H1 (cell line): Measurements from ENCODE around the gene MYL6. TPM values are rescaled to one million over a fixed set of nuclear protein-coding genes. Genes with fewer than 3 reads are reported as not detected.

Experiments used
- CTCF ChIA-PET: fragments of 300-600 bp; sonication (Branson Sonifier 250); formaldehyde crosslinking; loops from one replicate; lab custom pipeline; 2021; ENCODE audit not compliant: partially characterized antibody; lab: Charles Lee
- POLR2A ChIA-PET: fragments of 300-600 bp; sonication (Branson Sonifier 250); formaldehyde crosslinking; loops from one replicate; lab custom pipeline; 2021; ENCODE audit warnings: inconsistent platforms; ENCODE audit not compliant: partially characterized antibody; lab: Charles Lee
- DNase-seq, 2 experiments: peaks; one replicate each; pipeline versions ENCODE4 v3.0.0 to v3.0.0-alpha.2; 2010 to 2022; ENCODE audit warnings: low spot score in 2 of 2, low read depth in 1 of 2, mixed read lengths in 1 of 2
- FAIRE-seq: peaks from 2 replicates; lab custom pipeline; 2011; peaks lifted over from hg19 to GRCh38; lab: Jason Lieb, UNC
- H2AFZ ChIP-seq: 2 replicates; pipeline ENCODE4 v1.8.1; 2012; ENCODE audit warnings: low read length, inconsistent platforms
- H2AK5ac ChIP-seq: 2 replicates; pipeline ENCODE4 v1.6.1; 2013; ENCODE audit warnings: low read depth, low read length
- H2BK120ac ChIP-seq: replicated peaks from 2 replicates; pipeline ENCODE3; 2013; ENCODE audit warnings: low read depth, low read length, inconsistent platforms
- H2BK12ac ChIP-seq: 2 replicates; pipeline ENCODE4 v1.6.1; 2013; ENCODE audit warnings: low read depth, low read length
- H2BK15ac ChIP-seq: 2 replicates; pipeline ENCODE4 v1.6.1; 2013; ENCODE audit warnings: low read length
- H2BK20ac ChIP-seq: 2 replicates; pipeline ENCODE4 v1.6.1; 2013; ENCODE audit warnings: low read length
- H2BK5ac ChIP-seq: 2 replicates; pipeline ENCODE4 v1.6.1; 2013; ENCODE audit warnings: low read depth, low read length
- H3K14ac ChIP-seq: 2 replicates; pipeline ENCODE4 v1.6.1; 2013; ENCODE audit warnings: inconsistent platforms; ENCODE audit not compliant: insufficient read length
- H3K18ac ChIP-seq: 2 replicates; pipeline ENCODE4 v1.6.1; 2013; ENCODE audit warnings: low read length; ENCODE audit errors: extremely low read depth
- H3K23ac ChIP-seq: 2 replicates; pipeline ENCODE4 v1.6.1; 2013; ENCODE audit warnings: inconsistent platforms; ENCODE audit not compliant: insufficient read length
- H3K23me2 ChIP-seq: 2 replicates; pipeline ENCODE4 v1.6.1; 2013; ENCODE audit warnings: low read depth, low read length
- H3K27ac ChIP-seq: 2 replicates; pipeline ENCODE4 v1.6.1; 2011; ENCODE audit warnings: low read depth, low read length, inconsistent platforms
- H3K27me3 ChIP-seq, 4 experiments: replicated peaks in 1 of 4; 1 replicate in 1 of 4; 2 replicates in 3 of 4; pipeline versions ENCODE4 v1.6.1 to v1.8.1; 2011 to 2013; ENCODE audit warnings: low read length in 3 of 4, mild to moderate bottlenecking in 3 of 4, inconsistent platforms in 2 of 4, mixed read lengths in 2 of 4, moderate library complexity in 1 of 4; ENCODE audit not compliant: control insufficient read depth in 3 of 4, insufficient read depth in 3 of 4; ENCODE audit errors: extremely low read depth in 1 of 4
- H3K36me3 ChIP-seq, 4 experiments: 2 replicates each; pipeline versions ENCODE4 v1.6.1 to v1.8.1; 2011 to 2013; ENCODE audit warnings: mild to moderate bottlenecking in 4 of 4, low read length in 3 of 4, moderate library complexity in 2 of 4, control low read depth in 1 of 4, inconsistent platforms in 1 of 4; ENCODE audit not compliant: insufficient read depth in 4 of 4, control insufficient read depth in 2 of 4
- H3K4ac ChIP-seq: replicated peaks from 2 replicates; pipeline ENCODE3; 2013; ENCODE audit warnings: low read length, low read depth, mixed read lengths, inconsistent platforms; ENCODE audit not compliant: insufficient read length
- H3K4me1 ChIP-seq, 4 experiments: replicated peaks in 1 of 4; 1 replicate in 1 of 4; 2 replicates in 3 of 4; pipeline versions ENCODE4 v1.6.1 to v1.8.1; 2011 to 2013; ENCODE audit warnings: low read length in 3 of 4, inconsistent platforms in 2 of 4, mixed read lengths in 1 of 4; ENCODE audit not compliant: insufficient read depth in 4 of 4, control insufficient read depth in 3 of 4
- H3K4me2 ChIP-seq, 2 experiments: 2 replicates each; pipeline versions ENCODE4 v1.6.1 to v1.8.1; 2011 to 2013; ENCODE audit warnings: low read depth in 2 of 2, low read length in 2 of 2, control low read depth in 1 of 2, inconsistent platforms in 1 of 2, mild to moderate bottlenecking in 1 of 2; ENCODE audit not compliant: insufficient read depth in 1 of 2
- H3K4me3 ChIP-seq, 4 experiments: fragments of 200-600, 300-600 bp in 1 of 4; sonication (generic), shearing (Covaris generic), sonication (Bioruptor Twin) in 1 of 4; 2 replicates each; pipeline versions ENCODE4 v1.5.1 to v1.8.1; 2011 to 2016; ENCODE audit warnings: low read length in 4 of 4, low read depth in 3 of 4, control low read depth in 2 of 4, inconsistent platforms in 2 of 4, mild to moderate bottlenecking in 2 of 4, mixed read lengths in 1 of 4, moderate library complexity in 1 of 4; ENCODE audit not compliant: insufficient read depth in 2 of 4; ENCODE audit errors: extremely low read depth in 1 of 4
- H3K56ac ChIP-seq: replicated peaks from 2 replicates; pipeline ENCODE3; 2013; ENCODE audit warnings: low read depth, mild to moderate bottlenecking, mixed read lengths, low read length, inconsistent platforms; ENCODE audit not compliant: insufficient read length
- H3K79me1 ChIP-seq: 2 replicates; pipeline ENCODE4 v1.6.1; 2013; ENCODE audit warnings: low read depth, low read length, control low read depth
- H3K79me2 ChIP-seq, 2 experiments: 2 replicates each; pipeline versions ENCODE4 v1.6.1 to v1.8.1; 2012 to 2013; ENCODE audit warnings: low read length in 2 of 2, mild to moderate bottlenecking in 2 of 2, inconsistent platforms in 1 of 2; ENCODE audit not compliant: insufficient read depth in 2 of 2, control insufficient read depth in 1 of 2
- H3K9ac ChIP-seq, 4 experiments: replicated peaks in 1 of 4; 1 replicate in 1 of 4; 2 replicates in 3 of 4; pipeline versions ENCODE4 v1.6.1 to v1.8.1; 2011 to 2013; ENCODE audit warnings: low read depth in 3 of 4, low read length in 3 of 4, control low read depth in 2 of 4, mild to moderate bottlenecking in 2 of 4, moderate library complexity in 2 of 4, inconsistent platforms in 1 of 4; ENCODE audit errors: extremely low read depth in 1 of 4
- H3K9me3 ChIP-seq, 2 experiments: 2 replicates each; pipeline versions ENCODE4 v1.6.1 to v1.8.1; 2012 to 2013; ENCODE audit warnings: mild to moderate bottlenecking in 2 of 2, moderate library complexity in 2 of 2, control low read depth in 1 of 2, inconsistent platforms in 1 of 2, low read depth in 1 of 2, low read length in 1 of 2, mixed read lengths in 1 of 2; ENCODE audit not compliant: insufficient read depth in 2 of 2
- H4K20me1 ChIP-seq, 2 experiments: replicated peaks in 1 of 2; 2 replicates each; pipeline versions ENCODE3 to v1.8.1; 2011 to 2013; ENCODE audit warnings: inconsistent platforms in 2 of 2, low read length in 2 of 2, mild to moderate bottlenecking in 1 of 2; ENCODE audit not compliant: insufficient read depth in 2 of 2, control insufficient read depth in 1 of 2
- H4K5ac ChIP-seq: 2 replicates; pipeline ENCODE4 v1.6.1; 2013; ENCODE audit warnings: low read length, low read depth, mixed read lengths, inconsistent platforms; ENCODE audit not compliant: insufficient read length
- H4K8ac ChIP-seq: 2 replicates; pipeline ENCODE4 v1.8.0; 2013; ENCODE audit warnings: mild to moderate bottlenecking, moderate library complexity, low read length, inconsistent platforms; ENCODE audit not compliant: insufficient read depth; ENCODE audit errors: extremely low read depth
- H4K91ac ChIP-seq: replicated peaks from 2 replicates; pipeline ENCODE3; 2013; ENCODE audit warnings: low read length, mixed read lengths, inconsistent platforms; ENCODE audit not compliant: insufficient read length
- BCL11A ChIP-seq, 2 experiments: IDR thresholded peaks; one replicate each; pipeline ENCODE4 v1.6.1; 2011; ENCODE audit warnings: low read depth in 2 of 2, low read length in 2 of 2, mild to moderate bottlenecking in 2 of 2
- CBX8 ChIP-seq: fragments of 300-800, 300-1000 bp; sonication (generic); IDR thresholded peaks from 2 replicates; pipeline ENCODE4 v1.7.1; 2016; ENCODE audit warnings: low read depth, low read length, borderline replicate concordance
- CEBPB ChIP-seq: IDR thresholded peaks from 2 replicates; pipeline ENCODE4 v1.6.1; 2012; ENCODE audit warnings: low read depth, low read length
- FOSL1 ChIP-seq: IDR thresholded peaks from 2 replicates; pipeline ENCODE4 v1.6.1; 2011; ENCODE audit warnings: mild to moderate bottlenecking, low read depth, low read length, moderate library complexity; ENCODE audit not compliant: insufficient read depth
- JUND ChIP-seq: IDR thresholded peaks from 2 replicates; pipeline ENCODE4 v1.6.1; 2011; ENCODE audit warnings: mild to moderate bottlenecking, improper control_type of control experiment, low read length
- POLR2A ChIP-seq, 2 experiments: IDR thresholded peaks; 1 replicate in 1 of 2; 2 replicates in 1 of 2; pipeline ENCODE4 v1.6.1; 2011; ENCODE audit warnings: low read depth in 2 of 2, low read length in 2 of 2, mild to moderate bottlenecking in 2 of 2; ENCODE audit errors: control extremely low read depth in 1 of 2
- SP2 ChIP-seq: IDR thresholded peaks from 2 replicates; pipeline ENCODE4 v1.6.1; 2012; ENCODE audit warnings: mild to moderate bottlenecking, low read length, inconsistent platforms
- ZNF274 ChIP-seq: IDR thresholded peaks from 2 replicates; pipeline ENCODE4 v1.7.0; 2012; ENCODE audit warnings: low read length, borderline replicate concordance; ENCODE audit errors: extremely low read depth
- WGBS, 2 experiments: shearing (Covaris generic) in 1 of 2; methylation state at CpG; one replicate each; pipeline versions ENCODE4 v1.1.6 to v1.1.7; 2013 to 2015; ENCODE audit warnings: low lambda C conversion rate in 2 of 2, mixed read lengths in 2 of 2, inconsistent platforms in 1 of 2, low coverage in 1 of 2, missing lambda C conversion rate in 1 of 2; ENCODE audit not compliant: insufficient replicate concordance in 2 of 2, insufficient coverage in 1 of 2, insufficient read length in 1 of 2; ENCODE audit errors: extremely low coverage in 1 of 2, missing lambda C conversion rate in 1 of 2; 5-methylcytosine and 5-hydroxymethylcytosine counted together
- polyA plus RNA-seq, 7 experiments: library from polyadenylated mRNA; depleted of rRNA in 3 of 7; stranded (reverse) in 5 of 7; unstranded in 2 of 7; fragments of >200 nt in 5 of 7; fragments of 200-250 nt in 2 of 7; gene quantifications; 1 replicate in 5 of 7; 2 replicates in 1 of 7; 4 replicates in 1 of 7; pipeline versions ENCODE4 v1.2.1 to v1.2.3, GENCODE V29; 2011 to 2013; ENCODE audit warnings: missing spikeins in 2 of 7, mixed read lengths in 2 of 7
- total RNA-seq: library from RNA; stranded (reverse); fragmentation: NEBNext Ultra II Directional; extraction: Animal tissue kit (Norgen Biotek cat#: 25700); gene quantifications from 2 replicates; pipeline ENCODE4 v1.2.1, GENCODE V29; 2021

The MYL6 gene
- total and polyA plus RNA-seq, 2 of the 8 experiments (the other 6 are each of a cell fraction or from before 2014, with no cell fraction given), result 1,130 to 2,279 TPM

DNA sequence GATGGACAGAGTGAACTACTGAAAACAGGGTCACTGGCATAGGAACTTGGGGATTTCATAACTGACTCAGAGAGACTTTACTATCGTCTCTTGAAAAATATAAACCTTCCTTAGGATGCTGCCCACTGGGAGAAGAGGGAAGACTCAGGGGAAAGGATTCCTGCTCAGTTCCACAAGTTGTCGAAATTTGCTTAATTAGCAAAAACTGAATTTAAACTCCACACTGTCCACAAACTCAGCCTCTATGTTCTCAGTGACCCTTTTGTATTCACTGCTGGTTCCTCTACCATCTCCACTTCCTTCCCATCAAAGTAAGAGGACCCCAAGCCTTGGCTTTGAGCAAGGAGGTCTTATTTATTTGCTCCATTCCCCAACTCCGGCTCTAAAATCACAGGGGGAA lies 12.9 kb upstream of the MYL6 start:
- Histone ChIP-seq H3K4me3 (no peak overlapping the region), H3K4me1 (no peaks in the 10 kb centered on the region), H3K56ac (no peak overlapping the region), H3K23ac (no peak overlapping the region), H2BK20ac (no peak overlapping the region), H2BK5ac (no peak overlapping the region), H2AFZ (no peak overlapping the region), H3K27ac (no peak overlapping the region), H3K23me2 (no peaks in the 10 kb centered on the region), H3K79me1 (no peaks in the 10 kb centered on the region), H3K79me2 (no peaks in the 10 kb centered on the region), H3K4me2 (no peak overlapping the region), H3K4ac (no peak overlapping the region), H4K8ac (no peak overlapping the region), H3K18ac (no peak overlapping the region), H3K14ac (no peak overlapping the region), H2BK15ac (no peak overlapping the region), H4K20me1 (no peaks in the 10 kb centered on the region), H3K9ac (no peak overlapping the region), H2BK120ac (no peak overlapping the region), H3K27me3 (no peaks in the 10 kb centered on the region; a peak in 1 of 7 replicates), H4K5ac (no peak overlapping the region), H2BK12ac (no peak overlapping the region), H3K9me3 (no peaks in the 10 kb centered on the region), H4K91ac (no peak overlapping the region), H3K36me3 (peaks cover 18 to 40% (median 35%) of the 10 kb centered on the region in 4 experiments; a peak in 7 of 8 replicates), H2AK5ac (no peak overlapping the region)
- FAIRE-seq (no peak), DNase-seq (no peak)
- TF ChIP-seq CEBPB (no peak), JUND (no peak), ZNF274 (no peak), CBX8 (no peak), FOSL1 (no peak), SP2 (no peak), POLR2A (IDR thresholded peaks at IDR 0.05; ENCODE audit: control extremely low read depth in 1 of 2, low read depth in 2 of 2, low read length in 2 of 2) (no peak), BCL11A (IDR thresholded peaks at IDR 0.05; ENCODE audit: low read depth in 2 of 2, low read length in 2 of 2) (no peak)
- WGBS, 2 experiments, result 93% methylated on average over 3 of the region's 3 CpGs; no CpG with 5 or more reads in 1 of the 2 experiments
- ChIA-PET POLR2A (interaction anchor here (1.0 to 1.5 kb wide), 2 partner anchors 10 to 22 kb away, joined by 4 read pairs; no protein-coding TSS in a partner anchor), CTCF (interaction anchor here (0.9 to 3.5 kb wide), 6 partner anchors 9 to 26 kb away, joined by 3 to 19 read pairs (median 4); partner anchors contain the start of gene ZC3H10)
